HepG2 (cell line): ENCODE measurements around the gene TAS1R3.

Experiments used
- EZH2 ChIP-seq: conservative IDR thresholded peaks from 2 replicates; pipeline ENCODE4 v1.6.1; 2012; ENCODE audit warnings: mild to moderate bottlenecking, low read depth, low read length, moderate library complexity
- MED13 ChIP-seq: sonication (generic); formaldehyde crosslinking; IDR thresholded peaks from 2 replicates; pipeline ENCODE4 v1.5.0; 2020; ENCODE audit warnings: missing genetic modification reagents
- POLR2A ChIP-seq, 2 experiments: IDR thresholded peaks; 2 replicates each; pipeline ENCODE4 v1.6.1; 2011; ENCODE audit warnings: low read depth in 2 of 2, low read length in 2 of 2, mild to moderate bottlenecking in 1 of 2, moderate library complexity in 1 of 2; ENCODE audit not compliant: insufficient read depth in 1 of 2
- ZBTB26 ChIP-seq: IDR thresholded peaks from 2 replicates; pipeline ENCODE4 v1.6.1; 2016; ENCODE audit warnings: missing compliant biosample characterization, missing genetic modification reagents, borderline replicate concordance
- ZNF549 ChIP-seq: sonication (generic); formaldehyde crosslinking; IDR thresholded peaks from 2 replicates; pipeline ENCODE4 v1.5.0; 2020; ENCODE audit warnings: missing genetic modification reagents
- ZNF552 ChIP-seq: sonication (generic); formaldehyde crosslinking; IDR thresholded peaks from 2 replicates; pipeline ENCODE4 v1.9.0; 2022; ENCODE audit warnings: missing genetic modification reagents, mild to moderate bottlenecking, borderline replicate concordance

GRCh38 chr1:1373051-1373814, 42.2 kb downstream of the TAS1R3 start:
- TF ChIP-seq EZH2 (no peak), ZBTB26 (CRISPR knock-in tag) (no peak), MED13 (CRISPR knock-in tag) (no peak), ZNF552 (CRISPR knock-in tag) (no peak), ZNF549 (CRISPR knock-in tag) (no peak), POLR2A (IDR thresholded peaks at IDR 0.05; ENCODE audit: insufficient read depth in 1 of 2, low read depth in 2 of 2, low read length in 2 of 2) (no peak)
